Right lobe of liver (tissue), 4 donors: Measurements from ENCODE around the gene HOOK2.

Experiments
- POLR2A ChIP-seq: fragments of 450-650 bp; IDR thresholded peaks from one replicate; pipeline ENCODE4 v1.6.1; 2017; ENCODE audit warnings: antibody characterized with exemption, mild to moderate bottlenecking
- TF ChIP-seq, protein P1 (sequence below), 4 donors: fragments of 200-600 bp in 3 of 4; fragments of 450-650 bp in 1 of 4; IDR thresholded peaks; one replicate each; pipeline versions ENCODE4 v1.5.1 to v1.8.0; 2016 to 2022; ENCODE audit warnings: antibody characterized with exemption in 4 of 4, mild to moderate bottlenecking in 2 of 4
- donor health status: DM: no; HTN: no; CAD: no.
- donor health status: DM: no; HTN: no; CAD: no.
- donor health status: DM: no; HTN: yes; CAD: no.

DNA sequence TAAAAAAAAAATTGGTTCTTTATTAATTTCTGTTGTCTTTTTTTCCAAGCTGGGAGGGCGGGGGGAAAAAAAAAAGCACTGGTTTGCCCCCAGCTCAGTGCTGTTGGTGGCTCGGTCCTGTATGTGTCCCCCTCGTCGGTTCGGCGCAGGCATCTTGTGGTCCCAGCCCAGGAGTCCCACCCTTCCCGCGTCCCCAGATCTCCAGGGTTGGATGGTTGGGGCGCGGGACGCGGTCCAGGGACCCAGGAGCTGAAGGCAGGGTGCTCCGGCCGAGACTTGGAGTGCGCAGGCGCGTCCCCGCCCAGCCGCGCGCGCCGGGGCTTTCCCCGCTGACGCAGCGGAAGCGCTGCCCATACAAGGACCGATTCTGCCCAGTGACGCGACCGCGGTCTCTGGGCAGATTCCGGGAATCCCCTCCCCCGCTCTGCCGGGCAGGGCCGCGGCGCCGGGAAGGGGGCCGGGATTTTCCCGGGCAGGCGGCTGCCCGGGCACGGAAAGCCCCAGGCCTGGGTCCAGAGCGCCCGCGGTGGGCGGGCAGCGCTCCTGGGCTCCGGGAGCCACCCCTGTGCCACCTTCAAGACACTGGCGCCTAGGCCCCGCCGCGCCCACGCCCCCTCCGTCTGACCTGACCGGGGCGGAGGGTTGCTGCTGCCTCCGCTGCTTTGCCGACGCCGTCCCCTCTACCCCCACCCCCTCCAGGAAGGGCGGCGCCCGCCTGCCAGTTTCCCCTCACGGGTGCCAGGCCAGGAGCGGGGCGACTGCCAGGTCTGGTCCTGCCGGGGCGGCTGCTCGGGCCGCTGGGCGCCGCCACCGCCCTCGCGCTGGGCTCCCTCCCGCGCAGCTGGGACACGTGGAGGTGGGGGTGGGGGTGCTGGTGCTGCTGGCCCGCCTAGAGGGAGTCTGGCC lies 18.2 kb upstream of the HOOK2 start:
- TF ChIP-seq, protein P1, sequence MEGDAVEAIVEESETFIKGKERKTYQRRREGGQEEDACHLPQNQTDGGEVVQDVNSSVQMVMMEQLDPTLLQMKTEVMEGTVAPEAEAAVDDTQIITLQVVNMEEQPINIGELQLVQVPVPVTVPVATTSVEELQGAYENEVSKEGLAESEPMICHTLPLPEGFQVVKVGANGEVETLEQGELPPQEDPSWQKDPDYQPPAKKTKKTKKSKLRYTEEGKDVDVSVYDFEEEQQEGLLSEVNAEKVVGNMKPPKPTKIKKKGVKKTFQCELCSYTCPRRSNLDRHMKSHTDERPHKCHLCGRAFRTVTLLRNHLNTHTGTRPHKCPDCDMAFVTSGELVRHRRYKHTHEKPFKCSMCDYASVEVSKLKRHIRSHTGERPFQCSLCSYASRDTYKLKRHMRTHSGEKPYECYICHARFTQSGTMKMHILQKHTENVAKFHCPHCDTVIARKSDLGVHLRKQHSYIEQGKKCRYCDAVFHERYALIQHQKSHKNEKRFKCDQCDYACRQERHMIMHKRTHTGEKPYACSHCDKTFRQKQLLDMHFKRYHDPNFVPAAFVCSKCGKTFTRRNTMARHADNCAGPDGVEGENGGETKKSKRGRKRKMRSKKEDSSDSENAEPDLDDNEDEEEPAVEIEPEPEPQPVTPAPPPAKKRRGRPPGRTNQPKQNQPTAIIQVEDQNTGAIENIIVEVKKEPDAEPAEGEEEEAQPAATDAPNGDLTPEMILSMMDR (IDR thresholded peaks at IDR 0.05) = no peak
- TF ChIP-seq POLR2A = peak; percentile 91
